ENCODE measurements around the gene INPP5D.

INPP5D gene

GRCh38 chr2:233021771-233022170, 38.4 kb upstream of the INPP5D start:
- TF ChIP-seq, protein P1, sequence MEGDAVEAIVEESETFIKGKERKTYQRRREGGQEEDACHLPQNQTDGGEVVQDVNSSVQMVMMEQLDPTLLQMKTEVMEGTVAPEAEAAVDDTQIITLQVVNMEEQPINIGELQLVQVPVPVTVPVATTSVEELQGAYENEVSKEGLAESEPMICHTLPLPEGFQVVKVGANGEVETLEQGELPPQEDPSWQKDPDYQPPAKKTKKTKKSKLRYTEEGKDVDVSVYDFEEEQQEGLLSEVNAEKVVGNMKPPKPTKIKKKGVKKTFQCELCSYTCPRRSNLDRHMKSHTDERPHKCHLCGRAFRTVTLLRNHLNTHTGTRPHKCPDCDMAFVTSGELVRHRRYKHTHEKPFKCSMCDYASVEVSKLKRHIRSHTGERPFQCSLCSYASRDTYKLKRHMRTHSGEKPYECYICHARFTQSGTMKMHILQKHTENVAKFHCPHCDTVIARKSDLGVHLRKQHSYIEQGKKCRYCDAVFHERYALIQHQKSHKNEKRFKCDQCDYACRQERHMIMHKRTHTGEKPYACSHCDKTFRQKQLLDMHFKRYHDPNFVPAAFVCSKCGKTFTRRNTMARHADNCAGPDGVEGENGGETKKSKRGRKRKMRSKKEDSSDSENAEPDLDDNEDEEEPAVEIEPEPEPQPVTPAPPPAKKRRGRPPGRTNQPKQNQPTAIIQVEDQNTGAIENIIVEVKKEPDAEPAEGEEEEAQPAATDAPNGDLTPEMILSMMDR (IDR thresholded peaks at IDR 0.05; ENCODE audit: insufficient read depth, low read length, poor library complexity, severe bottlenecking): no peak
- H3K4me3 ChIP-seq (replicated peaks; ENCODE audit: low read depth, low read length): no peak overlapping the region
- no peaks in the 10 kb centered on the region for H3K36me3 ChIP-seq (ENCODE audit: control insufficient read depth, insufficient read depth, low read length)
- no peaks in the 10 kb centered on the region for H3K27me3 ChIP-seq (replicated peaks; ENCODE audit: control insufficient read depth, insufficient read depth, low read length)
- no peak for DNase-seq (ENCODE audit: extremely low read depth, insufficient read length)

- no peak overlapping the region for H3K4me3 ChIP-seq (replicated peaks; ENCODE audit: low read depth, low read length)
- H3K36me3 ChIP-seq (ENCODE audit: control insufficient read depth, insufficient read depth, low read length): no peaks in the 10 kb centered on the region
- TF ChIP-seq, protein P1 (IDR thresholded peaks at IDR 0.05; ENCODE audit: insufficient read depth, low read length, poor library complexity, severe bottlenecking): no peak
- no peaks in the 10 kb centered on the region for H3K27me3 ChIP-seq (replicated peaks; ENCODE audit: control insufficient read depth, insufficient read depth, low read length)
- DNase-seq (ENCODE audit: extremely low read depth, insufficient read length): no peak
Observed at GRCh38 chr2:233022561-233022960, 37.6 kb upstream of the INPP5D start.

- Histone ChIP-seq H3K27me3 (replicated peaks; ENCODE audit: control insufficient read depth, insufficient read depth, low read length) (no peaks in the 10 kb centered on the region), H3K4me3 (replicated peaks; ENCODE audit: low read depth, low read length) (no peak overlapping the region), H3K36me3 (ENCODE audit: control insufficient read depth, insufficient read depth, low read length) (no peaks in the 10 kb centered on the region)
- no peak for DNase-seq (ENCODE audit: extremely low read depth, insufficient read length)
- TF ChIP-seq, protein P1 (IDR thresholded peaks at IDR 0.05; ENCODE audit: insufficient read depth, low read length, poor library complexity, severe bottlenecking): no peak
Observed at GRCh38 chr2:233023007-233023760, 37.0 kb upstream of the INPP5D start.

DNA sequence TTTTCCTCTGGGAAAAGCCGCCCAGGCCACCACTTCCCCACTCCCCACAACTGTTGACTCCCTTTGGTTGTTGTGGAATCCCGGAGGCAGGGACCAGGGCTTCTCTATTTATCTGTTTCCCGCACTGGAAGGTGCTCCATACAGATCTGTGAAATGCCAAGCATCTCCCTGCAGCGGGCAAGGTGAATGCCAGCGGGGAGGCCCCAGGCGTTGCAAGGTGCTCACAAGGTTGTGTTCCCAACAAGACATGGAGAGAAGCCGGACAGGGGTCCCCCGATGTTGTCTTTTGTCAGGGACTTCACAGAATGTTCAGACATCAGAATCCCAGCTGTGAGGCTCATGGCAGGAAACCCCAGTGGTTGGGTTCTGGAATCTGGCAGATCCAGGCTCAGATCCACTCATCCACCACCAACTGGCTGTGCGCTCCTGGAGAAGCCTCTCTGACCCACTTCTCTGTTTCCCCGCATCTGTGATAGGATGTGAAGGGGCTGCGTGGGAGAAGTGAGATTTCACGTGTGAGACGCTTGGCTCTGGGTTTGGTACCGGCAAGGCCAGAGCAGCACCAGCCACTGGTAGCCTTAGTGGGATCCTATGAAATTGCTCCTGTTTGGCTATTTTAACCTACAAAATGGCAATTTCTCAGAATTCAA, 36.3 kb upstream of the INPP5D start:
- Histone ChIP-seq H3K36me3 (ENCODE audit: control insufficient read depth, insufficient read depth, low read length) (no peaks in the 10 kb centered on the region), H3K4me3 (replicated peaks; ENCODE audit: low read depth, low read length) (no peak overlapping the region), H3K27me3 (replicated peaks; ENCODE audit: control insufficient read depth, insufficient read depth, low read length) (no peaks in the 10 kb centered on the region)
- DNase-seq (ENCODE audit: extremely low read depth, insufficient read length): no peak
- TF ChIP-seq, protein P1 (IDR thresholded peaks at IDR 0.05; ENCODE audit: insufficient read depth, low read length, poor library complexity, severe bottlenecking): no peak

- DNase-seq (ENCODE audit: extremely low read depth, insufficient read length): no peak
Observed at GRCh38 chr2:233025706-233026105, 34.4 kb upstream of the INPP5D start.

More at GRCh38 chr2:233025706-233026105, 34.4 kb upstream of the INPP5D start:
- H3K27me3 ChIP-seq (replicated peaks; ENCODE audit: control insufficient read depth, insufficient read depth, low read length): no peaks in the 10 kb centered on the region
- H3K36me3 ChIP-seq (ENCODE audit: control insufficient read depth, insufficient read depth, low read length): no peaks in the 10 kb centered on the region
- TF ChIP-seq, protein P1 (IDR thresholded peaks at IDR 0.05; ENCODE audit: insufficient read depth, low read length, poor library complexity, severe bottlenecking): no peak
- no peak overlapping the region for H3K4me3 ChIP-seq (replicated peaks; ENCODE audit: low read depth, low read length)
